HTR-8/SVneo (cell line): ENCODE measurements around the gene PAX5.

ENCODE experiments used
- DNase-seq: peaks from one replicate; pipeline ENCODE4 v3.0.0; 2011; ENCODE audit warnings: low spot score, mixed read lengths; ENCODE audit not compliant: insufficient read length
- FAIRE-seq: peaks from 2 replicates; lab custom pipeline; 2011; peaks lifted over from hg19 to GRCh38; lab: Jason Lieb, UNC

Gene PAX5

GRCh38 chr9:36846621-36847020, 187.4 kb downstream of the PAX5 start:
- DNase-seq, result no peak
- no peak for FAIRE-seq

DNA sequence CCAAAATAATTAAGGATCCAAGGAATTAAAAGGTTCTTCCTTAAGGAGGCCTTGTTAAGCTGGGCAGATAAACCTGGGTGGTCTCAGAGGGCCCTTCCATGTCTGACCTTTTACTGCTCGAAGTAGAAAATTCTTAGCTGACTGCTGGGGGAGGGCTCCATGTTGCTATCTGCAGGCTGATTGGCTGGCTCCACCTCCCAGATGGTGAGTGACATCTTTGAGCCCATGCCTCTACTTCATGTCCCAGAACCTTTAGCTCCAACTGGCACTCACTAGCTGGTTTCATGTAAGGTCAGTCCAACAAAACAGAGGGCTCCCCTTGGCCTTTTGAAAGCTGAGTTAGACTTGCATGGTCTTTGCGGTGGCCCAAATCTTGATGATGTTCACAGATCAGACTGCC, 188.2 kb downstream of the PAX5 start:
- no peak for FAIRE-seq
- DNase-seq, result no peak

GRCh38 chr9:36844961-36845360, 189.1 kb downstream of the PAX5 start:
- DNase-seq, result no peak
- FAIRE-seq, result no peak

DNA sequence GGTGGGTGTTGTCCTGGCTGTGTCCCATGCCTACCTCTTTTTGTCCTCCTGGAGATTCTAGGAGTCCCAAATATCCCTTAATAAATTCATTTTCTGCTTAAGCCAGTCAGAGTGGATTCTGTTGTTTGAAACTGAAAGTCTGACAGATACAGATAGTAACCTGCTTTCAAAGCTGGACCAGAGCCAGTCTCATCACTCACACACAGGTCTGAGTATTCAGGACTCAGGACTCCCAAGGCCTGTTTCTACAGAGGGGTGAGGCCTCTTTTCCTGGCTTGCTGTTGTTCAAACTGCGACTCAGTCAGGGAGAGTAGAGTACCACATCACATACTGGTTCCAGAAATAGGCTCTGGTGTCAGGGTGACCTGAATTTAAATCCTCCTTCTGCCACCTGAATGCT, 190.1 kb downstream of the PAX5 start:
- DNase-seq, result no peak

DNA sequence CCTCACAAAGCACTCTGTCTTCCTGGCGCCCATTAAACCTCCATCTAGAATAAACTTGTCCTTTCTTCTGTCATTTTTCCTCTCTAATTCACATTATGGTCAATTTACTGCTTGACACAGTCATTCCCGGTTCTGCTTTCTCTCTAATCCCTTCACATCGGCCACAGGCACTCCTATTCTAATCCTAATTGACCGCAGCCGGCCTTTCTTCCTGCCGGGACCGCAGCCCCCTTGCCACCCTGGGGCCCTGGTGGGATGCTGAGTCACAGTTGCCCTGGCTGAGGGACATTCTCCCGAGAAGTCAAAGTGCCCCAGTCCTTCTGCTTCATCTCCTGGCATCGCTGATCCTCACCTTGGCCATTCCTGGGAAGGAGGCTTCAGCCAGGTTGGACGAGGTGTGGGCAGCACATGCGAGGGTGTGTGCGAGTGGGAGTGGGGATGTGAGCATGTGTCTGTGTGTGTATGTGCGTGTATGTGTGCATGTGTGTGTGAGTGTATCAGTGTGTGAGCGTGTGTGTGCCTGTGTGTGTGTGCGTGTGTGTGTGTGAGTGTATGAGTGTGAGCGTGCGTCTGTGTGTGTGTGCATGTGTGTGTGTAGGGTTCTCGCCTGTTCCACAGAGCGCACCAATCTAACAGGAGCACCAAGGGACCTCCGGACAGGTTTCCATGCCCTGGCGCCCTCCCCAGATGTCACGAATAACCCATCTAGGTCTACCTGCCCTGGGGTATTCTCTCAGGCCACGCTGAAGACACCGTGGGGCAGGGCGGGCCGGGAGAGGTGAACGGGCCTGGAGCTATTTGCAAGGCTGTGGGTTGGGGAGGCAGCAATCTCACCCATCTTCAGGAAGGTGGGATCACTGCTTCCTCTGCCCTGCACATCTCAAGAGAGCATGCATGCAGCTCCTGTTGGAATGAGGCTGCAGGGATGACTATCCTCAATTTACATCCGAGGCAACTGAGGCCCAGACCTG, 191.2 kb downstream of the PAX5 start:
- FAIRE-seq, result peak; percentile 46
- no peak for DNase-seq

More for the DNA sequence above, 190.1 kb downstream of the PAX5 start:
- no peak for FAIRE-seq

DNA sequence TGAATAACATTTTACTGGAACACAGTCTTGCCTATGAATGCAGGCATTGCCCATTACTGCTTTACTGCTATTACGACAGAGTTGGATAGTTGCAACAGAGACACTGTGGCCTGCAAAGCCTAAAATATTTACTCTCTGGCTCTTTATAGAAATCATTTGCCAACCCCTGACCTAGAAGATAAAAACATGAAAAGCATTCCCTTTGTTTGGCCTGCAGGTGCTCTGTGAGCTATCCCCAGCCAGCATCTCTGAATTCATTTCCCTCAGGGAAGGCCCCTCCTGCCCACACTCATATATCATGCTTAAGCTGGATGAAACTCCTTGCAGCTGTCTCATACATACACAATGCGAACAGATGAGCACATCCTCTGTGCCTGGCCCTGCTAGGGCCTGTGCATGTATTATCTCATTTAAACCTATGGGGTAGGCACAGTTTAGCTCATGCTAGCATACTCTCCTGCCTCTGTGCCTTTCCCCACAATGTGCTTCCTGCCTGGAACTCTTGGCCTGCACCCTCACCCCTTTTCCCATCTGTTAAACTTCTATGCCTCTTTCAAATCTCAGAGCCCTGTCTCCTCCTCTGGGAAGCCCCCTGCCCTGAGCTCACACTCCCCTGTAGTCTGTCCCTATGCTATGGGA, 193.1 kb downstream of the PAX5 start:
- FAIRE-seq (no peak), DNase-seq (no peak)

GRCh38 chr9:36839131-36839885, 194.8 kb downstream of the PAX5 start:
- no peak for FAIRE-seq
- no peak for DNase-seq

GRCh38 chr9:36837431-36838405, 196.3 kb downstream of the PAX5 start:
- FAIRE-seq (no peak), DNase-seq (no peak)

DNA sequence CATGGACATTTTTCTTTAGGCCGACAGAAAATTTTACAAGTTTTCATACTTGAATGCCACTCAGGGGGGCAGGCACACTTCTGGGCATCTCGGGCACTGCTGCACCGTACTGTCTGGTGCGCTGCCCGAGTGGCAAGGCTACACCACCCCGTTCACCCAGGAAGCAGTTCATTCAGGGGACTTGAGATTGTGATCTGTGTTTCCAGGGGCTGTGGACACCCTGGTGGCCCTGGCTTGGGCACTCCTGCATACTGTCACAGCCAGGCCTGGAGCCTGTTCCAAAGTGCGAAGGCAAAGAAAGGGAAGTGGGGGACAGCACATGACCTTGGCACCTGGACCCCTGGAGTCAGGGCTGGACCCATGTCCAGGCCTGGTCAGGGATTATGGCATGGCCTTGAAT, 197.6 kb downstream of the PAX5 start:
- DNase-seq, result no peak

DNA sequence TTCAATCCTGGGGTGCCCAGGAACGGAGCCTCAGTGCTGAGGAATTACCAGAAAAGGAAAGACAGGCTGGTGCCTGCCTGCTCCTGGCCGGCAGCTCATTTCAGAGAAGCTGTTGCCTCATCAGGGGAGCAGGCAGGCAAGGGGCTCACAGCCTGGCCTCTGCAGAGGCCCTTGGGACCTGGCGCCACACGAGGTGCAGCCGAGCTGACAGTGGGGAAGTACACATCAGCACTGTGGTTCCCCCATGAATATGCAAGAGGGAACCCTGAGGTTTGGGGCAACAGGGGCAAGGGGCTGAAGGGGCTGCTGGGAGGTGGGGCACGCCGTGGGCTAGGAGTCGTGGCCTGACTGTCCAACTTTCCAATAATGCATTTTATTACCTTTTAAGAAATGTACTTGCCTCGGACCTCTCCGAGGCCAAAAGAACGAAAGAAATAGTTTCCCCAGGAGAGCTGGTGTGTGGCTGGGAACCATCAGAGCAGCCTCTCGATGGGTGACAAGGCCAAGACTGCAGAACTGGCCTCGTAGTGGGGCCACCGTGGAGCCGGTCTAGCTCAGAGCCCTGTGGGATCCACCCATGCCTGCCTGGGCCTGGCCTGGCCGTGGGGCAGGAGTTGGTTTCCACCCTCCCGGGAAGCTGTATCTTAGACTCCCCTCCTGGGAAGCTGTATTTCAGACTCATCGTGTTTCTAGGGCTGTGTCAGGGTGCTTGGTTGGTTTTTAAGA, 198.6 kb downstream of the PAX5 start:
- DNase-seq (no peak), FAIRE-seq (no peak)

More for the DNA sequence above, 197.6 kb downstream of the PAX5 start:
- FAIRE-seq, result no peak

- FAIRE-seq (no peak), DNase-seq (no peak)
These were observed 199.3 kb downstream of the PAX5 start for GRCh38 chr9:36834736-36835135.

DNA sequence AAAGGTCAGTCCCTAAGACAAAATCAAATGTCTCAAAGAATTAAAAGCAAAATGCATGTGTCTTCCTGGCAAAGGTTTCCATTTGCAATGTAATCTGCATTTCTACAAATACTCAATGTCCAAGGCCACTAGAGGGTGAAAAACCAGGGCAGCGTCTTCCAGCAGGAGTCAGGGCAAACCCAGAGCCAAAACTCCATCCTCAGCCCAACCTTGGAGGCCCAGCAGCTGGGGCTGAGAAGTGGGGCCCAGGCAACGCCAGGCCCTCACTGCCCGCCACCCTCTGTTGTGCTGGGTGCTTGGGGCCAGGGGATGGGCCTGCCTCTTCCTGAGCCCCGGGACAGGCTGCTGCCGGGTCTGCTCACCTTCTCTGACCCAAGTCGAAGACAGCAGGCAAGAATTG, 200.1 kb downstream of the PAX5 start:
- DNase-seq (no peak), FAIRE-seq (no peak)

DNA sequence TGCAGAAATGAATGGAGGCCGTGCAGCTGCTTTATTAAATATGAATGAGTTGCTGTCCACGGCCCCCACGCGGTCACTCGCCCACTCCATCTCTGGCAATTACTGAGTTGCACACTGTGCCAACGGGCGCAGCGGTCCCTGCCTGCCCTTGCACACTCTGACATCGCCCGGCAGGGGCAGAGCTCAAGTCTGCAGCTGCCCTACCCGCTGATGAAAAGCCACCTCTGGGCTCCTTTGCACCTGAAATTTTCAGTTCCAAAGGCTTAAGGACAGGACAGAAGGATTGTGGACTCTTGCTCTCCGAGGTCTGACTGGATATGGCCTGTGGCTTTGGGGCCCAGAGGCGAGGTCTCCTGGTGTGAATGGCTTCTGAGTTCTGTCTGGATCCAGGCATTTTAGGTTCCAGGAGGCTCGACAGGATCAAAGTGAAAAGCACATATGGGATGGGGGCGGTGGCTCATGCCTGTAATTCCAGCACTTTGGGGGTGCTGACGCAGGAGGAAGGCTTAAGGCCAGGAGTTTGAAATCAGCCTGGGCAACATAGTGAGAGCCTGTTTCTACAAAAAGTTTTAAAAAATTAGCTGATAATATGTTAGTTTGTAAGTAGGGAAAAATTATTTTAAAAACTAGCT, 201.8 kb downstream of the PAX5 start:
- DNase-seq (no peak), FAIRE-seq (no peak)

GRCh38 chr9:36831381-36832161, 202.5 kb downstream of the PAX5 start:
- FAIRE-seq (no peak), DNase-seq (no peak)

GRCh38 chr9:36828611-36829013, 205.5 kb downstream of the PAX5 start:
- FAIRE-seq (no peak), DNase-seq (no peak)

DNA sequence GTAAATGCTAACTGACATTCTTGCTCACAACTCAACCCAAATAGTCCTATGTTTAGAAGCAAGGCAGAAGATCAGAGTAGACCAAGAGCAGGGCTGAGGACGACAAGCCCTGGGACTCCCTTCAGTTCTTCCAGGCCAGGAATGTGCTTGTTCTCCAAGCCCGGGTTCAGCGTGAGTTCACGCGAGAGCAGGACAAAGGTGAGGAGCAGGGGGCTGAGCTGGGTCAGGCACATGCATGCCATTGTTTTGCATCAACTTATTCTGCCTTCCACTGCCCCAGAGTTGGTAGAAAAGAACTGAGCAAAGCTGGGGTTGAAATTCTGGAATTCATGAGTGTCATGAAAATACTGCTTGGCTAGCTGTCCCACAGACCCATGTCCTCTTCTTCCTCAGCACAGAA, 206.5 kb downstream of the PAX5 start:
- FAIRE-seq (no peak), DNase-seq (no peak)

DNA sequence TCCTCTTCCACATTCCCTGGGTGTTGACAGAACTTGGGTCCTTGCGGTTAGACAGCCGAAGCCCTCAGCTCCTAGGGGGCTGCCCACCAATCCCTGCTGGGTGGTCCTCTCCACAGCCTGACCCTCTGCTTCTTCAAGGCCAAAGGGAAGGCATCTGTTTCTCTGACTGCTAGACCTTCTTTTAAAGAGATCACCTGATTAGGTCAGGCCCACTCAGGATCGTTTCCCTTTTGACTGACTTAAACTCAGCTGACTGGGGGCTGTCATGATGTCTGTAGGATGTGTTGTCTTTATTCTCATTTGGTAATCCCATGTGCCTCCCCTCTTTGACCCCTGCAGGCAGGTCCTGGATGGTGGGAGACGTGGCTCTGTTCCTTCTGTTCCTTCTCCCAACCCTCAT, 207.5 kb downstream of the PAX5 start:
- DNase-seq (no peak), FAIRE-seq (no peak)

GRCh38 chr9:36825179-36825578, 208.9 kb downstream of the PAX5 start:
- DNase-seq (no peak), FAIRE-seq (no peak)
